PC-3 (cell line): ENCODE measurements around the gene SPTLC3.

Source experiments
- EZH2 ChIP-seq: fragments of 300-600 bp; sonication (generic); IDR thresholded peaks from one replicate; pipeline ENCODE4 v1.6.1; 2017; ENCODE audit warnings: antibody characterized with exemption, mild to moderate bottlenecking, low read length; ENCODE audit not compliant: unreplicated experiment
- EZH2phosphoT487 ChIP-seq: fragments of 300-600 bp; sonication (generic); IDR thresholded peaks from 2 replicates; pipeline ENCODE4 v1.6.1; 2018; ENCODE audit warnings: mild to moderate bottlenecking, antibody characterized with exemption, low read length, borderline replicate concordance
- TF ChIP-seq, protein P1 (sequence below): fragments of 300-600 bp; sonication (generic); conservative IDR thresholded peaks from 2 replicates; pipeline ENCODE4 v1.5.1; 2017; ENCODE audit warnings: antibody characterized with exemption, low read depth, mild to moderate bottlenecking, low read length

DNA sequence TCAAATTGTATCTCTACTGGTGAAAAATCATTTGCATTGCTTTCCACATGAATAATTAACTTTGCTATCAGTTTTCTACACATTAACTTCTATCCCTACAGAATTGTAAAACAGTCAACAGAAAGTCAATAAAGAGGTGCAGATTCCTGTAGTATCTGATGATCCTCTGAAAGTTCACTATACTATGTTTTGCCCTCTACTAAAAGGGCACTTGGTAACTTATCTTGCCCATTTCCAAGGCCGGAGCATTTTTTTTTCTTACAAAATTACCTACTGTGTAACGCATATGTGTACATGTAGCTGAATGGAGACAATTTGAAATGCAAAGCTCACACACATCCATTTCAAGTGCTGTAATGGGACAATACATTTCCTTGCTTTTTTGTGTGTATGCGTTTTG is 9.6 kb upstream of the SPTLC3 start:
- TF ChIP-seq EZH2 (no peak), EZH2phosphoT487 (no peak)
- TF ChIP-seq, protein P1, sequence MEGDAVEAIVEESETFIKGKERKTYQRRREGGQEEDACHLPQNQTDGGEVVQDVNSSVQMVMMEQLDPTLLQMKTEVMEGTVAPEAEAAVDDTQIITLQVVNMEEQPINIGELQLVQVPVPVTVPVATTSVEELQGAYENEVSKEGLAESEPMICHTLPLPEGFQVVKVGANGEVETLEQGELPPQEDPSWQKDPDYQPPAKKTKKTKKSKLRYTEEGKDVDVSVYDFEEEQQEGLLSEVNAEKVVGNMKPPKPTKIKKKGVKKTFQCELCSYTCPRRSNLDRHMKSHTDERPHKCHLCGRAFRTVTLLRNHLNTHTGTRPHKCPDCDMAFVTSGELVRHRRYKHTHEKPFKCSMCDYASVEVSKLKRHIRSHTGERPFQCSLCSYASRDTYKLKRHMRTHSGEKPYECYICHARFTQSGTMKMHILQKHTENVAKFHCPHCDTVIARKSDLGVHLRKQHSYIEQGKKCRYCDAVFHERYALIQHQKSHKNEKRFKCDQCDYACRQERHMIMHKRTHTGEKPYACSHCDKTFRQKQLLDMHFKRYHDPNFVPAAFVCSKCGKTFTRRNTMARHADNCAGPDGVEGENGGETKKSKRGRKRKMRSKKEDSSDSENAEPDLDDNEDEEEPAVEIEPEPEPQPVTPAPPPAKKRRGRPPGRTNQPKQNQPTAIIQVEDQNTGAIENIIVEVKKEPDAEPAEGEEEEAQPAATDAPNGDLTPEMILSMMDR = no peak
